DND-41 (cell line): ENCODE results near the gene TMEM63C.

Experiments used
- CTCF ChIP-seq: IDR thresholded peaks from 2 replicates; pipeline ENCODE4 v1.5.1; 2012; ENCODE audit warnings: borderline replicate concordance, low read length, moderate library complexity, mild to moderate bottlenecking; ENCODE audit not compliant: poor library complexity, severe bottlenecking; ENCODE audit errors: extremely low read depth
- EZH2 ChIP-seq: IDR thresholded peaks from 3 replicates; pipeline ENCODE4 v1.6.1; 2012; ENCODE audit warnings: borderline replicate concordance, low read depth, mild to moderate bottlenecking, moderate library complexity, low read length, inconsistent platforms; ENCODE audit not compliant: severe bottlenecking

DNA sequence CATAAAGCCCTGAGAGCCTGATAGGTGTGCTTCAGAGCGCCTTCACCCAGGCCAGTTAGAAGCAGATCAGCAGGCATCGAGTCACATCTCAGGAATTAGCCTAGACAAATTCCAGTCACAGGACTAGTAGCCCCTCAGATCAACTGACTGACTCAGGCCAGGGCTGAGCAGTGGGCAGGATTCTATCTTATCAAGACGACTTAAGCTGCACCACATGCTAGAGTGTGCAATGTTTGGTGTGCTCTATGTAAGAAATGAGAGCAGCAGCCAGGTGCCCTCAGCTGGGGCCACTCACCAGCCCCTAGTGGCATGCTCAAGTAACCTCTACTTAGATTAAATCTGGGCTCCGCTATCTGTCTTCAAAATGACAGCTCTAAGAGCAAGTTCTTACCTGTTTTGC, 109.1 kb downstream of the TMEM63C start:
- TF ChIP-seq CTCF (peak; percentile 27), EZH2 (no peak)
